Right renal pelvis (tissue), 4 donors: Measurements from ENCODE around the gene PLAA. TPM values are rescaled to one million over a fixed set of nuclear protein-coding genes. Genes with fewer than 3 reads are reported as not detected.

Source experiments
- DNase-seq, 4 donors: peaks; one replicate each; pipeline ENCODE4 v3.0.0-alpha.2; 2013; ENCODE audit warnings: low read depth in 4 of 4, low spot score in 3 of 4, missing footprints in 1 of 4
- polyA plus RNA-seq, 4 donors: library from polyadenylated mRNA; unstranded; fragments of 120-200 nt; gene quantifications; one replicate each; pipeline ENCODE4 v1.2.1, GENCODE V29; 2013; ENCODE audit not compliant: insufficient read length in 4 of 4

PLAA gene
- polyA plus RNA-seq = 10 to 100 TPM; 37.0 to 48.8 (median 45.8) TPM

DNA sequence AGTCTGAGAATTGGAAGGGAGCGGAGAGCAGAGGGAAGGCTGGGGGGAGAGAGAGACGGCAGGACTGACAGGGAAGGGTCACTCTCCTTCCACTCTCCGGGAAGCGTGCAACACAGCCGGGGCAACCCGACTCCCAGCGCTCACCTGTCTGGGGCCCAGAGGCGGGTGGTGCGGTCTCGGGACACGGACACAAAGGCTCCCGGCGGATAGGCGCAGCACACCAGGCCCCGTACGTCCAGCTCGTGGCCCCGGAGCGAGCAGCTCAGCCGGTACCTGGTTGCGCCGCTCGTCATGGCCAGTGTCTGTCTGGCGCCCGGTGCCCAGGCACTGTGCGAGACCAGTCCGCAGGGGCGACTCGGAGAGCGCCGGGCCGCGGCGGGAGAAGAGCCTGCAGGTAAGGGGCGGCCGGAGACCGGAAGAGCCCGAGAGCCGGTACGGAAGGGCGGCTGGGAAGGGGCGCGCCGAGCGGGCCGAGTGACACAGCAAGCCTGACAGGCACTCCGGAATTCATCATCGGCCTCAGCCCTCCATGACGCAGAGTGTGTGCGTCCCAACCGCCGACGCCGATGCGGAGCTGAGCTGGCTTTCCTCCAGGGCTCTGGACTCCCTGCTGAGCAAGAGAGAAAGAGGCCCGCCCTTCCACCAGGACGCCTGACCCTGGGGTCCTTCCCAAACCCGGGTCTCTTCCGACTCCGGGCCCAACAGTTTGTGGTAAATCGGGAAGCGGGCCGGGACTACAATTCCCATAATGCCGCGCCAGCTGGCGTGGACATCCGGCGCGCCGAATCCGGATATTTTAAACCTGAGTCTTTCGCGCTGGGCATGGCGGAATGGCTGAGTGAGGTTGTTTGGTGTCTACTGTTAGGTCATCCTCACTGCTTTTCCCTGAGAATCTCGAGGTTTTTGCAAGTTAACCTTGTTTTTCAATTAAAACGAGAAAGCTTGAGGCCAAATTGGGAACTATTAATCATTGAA is at the start of gene PLAA:
Gene PLAA, minus strand, starts transcription at position 490 of the 975 bp plus-strand sequence. Its CDS starts 197 bp downstream, at position 293.
- peak; percentile 81 to 88 (median 86) for DNase-seq

DNA sequence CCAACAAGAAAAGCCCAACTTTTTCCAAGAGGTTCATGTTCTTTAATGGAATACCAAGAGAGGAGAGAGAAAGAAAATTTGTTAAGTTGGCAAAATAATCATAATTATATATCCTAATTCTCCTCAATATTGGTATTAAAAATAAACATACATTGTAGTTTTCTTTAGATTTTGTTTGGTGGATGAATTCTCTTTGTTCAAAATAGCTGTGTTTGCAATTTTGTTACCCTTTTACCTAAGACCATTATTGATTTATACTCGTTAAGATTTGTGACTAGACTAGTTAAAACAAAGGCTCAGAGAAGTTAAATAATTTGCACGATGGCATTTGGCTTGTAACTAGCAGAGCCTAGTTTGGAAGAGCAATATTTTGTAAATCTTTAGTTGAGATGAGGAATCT is 48.8 kb upstream of the PLAA start:
- DNase-seq = no peak

DNA sequence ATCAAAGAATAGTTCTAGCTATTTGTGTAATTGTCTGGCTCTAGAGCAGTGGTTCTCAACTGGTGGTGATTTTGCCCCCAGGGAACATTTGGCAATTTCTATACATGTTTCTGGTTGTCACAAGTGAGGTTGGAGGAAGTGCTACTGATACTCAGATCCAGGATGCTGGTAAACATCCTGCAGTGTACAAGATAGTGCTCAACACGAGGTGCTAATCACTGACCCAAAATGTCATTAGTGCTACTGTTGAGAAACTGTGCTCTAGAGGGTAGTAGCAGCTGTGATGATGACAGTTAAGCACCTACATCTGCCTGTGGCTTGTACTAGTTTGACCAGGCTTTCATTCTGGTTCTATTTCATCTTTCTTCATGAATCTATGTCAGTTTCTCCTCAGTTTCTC is 36.3 kb upstream of the PLAA start:
- no peak for DNase-seq

DNA sequence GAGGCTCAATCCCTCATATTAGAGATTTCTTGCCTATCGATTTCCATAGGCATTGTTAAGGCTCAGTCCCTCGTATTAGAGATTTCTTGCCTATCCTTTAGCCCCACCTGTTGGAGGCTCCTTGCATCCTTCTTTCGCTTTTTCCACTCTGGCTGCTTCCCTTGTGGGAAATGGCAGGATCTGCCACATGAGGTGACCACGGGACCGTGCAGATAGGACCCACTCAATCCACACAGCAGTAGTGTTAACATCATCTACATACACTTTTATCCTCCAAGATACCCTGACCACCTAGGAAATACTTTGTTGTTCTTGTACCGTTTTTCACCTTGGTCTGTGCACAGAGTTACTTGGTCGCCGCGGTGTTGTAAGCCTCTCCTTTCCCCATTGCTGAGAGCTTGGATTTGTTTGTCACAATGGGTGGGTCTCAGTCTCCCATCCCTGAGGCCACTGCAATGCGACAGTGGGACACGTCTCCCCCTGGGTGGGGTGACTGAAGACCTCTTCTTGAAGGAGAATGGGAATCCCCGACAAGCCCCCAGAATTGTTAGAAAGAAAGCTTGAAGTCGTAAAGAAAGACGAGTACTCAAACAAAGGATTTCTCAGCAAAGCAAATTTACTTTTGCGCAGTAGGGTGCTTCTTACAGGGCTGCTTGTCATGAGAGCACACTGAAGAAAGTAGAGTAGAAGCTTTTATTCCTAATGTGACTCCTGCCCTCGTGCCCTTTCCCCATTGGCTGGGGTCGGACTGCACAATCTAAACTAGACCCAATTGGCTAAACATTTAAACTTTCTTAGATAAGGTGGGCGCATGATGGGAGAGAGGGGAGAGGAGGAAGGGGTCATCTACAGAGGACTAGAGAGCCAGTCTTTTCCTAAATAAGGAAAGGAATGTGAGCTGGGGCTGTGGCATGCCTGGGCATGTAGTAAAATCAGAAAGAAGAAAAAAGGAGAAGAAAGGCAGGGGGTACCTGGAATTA is 29.0 kb upstream of the PLAA start:
- DNase-seq = no peak

DNA sequence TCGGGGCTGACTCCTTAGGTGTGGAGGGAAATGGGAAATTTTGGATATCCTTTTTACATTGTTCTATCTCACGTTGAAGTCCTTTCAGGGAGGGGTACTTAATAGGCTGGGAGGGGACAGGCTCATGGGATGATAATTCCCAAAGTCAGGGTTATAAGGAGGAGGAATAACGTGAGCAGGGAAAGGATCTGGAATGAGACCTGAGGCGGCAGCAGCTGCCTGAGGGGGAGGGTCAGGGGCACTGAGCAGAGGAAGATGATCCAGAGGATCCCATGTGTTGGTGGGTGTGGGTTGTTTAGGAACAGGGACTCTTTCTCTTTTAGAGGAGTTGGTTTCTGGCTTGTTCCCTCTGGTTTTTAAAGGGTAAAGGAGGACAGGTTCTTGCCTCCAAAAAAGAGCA is 27.9 kb upstream of the PLAA start:
- DNase-seq = no peak

DNA sequence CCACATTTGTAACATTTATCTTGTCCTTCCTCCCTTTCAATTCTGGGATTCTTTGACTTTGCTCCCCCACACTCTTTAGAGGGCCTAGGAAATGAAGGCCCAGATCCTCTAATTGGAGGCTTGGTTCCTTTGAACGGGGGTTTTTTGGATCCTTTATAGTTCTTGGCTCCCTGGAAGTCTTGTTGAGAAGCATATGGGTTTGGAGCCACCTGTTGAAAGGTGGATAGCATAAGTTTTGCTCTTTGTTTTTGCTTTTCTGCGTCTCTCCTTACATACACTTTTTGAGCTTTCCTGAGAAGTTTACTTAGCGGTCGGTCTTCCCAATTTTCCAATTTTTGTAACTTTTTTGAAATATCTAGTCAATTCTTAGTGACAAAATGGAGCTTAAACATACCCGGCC is 26.9 kb upstream of the PLAA start:
- DNase-seq = no peak

DNA sequence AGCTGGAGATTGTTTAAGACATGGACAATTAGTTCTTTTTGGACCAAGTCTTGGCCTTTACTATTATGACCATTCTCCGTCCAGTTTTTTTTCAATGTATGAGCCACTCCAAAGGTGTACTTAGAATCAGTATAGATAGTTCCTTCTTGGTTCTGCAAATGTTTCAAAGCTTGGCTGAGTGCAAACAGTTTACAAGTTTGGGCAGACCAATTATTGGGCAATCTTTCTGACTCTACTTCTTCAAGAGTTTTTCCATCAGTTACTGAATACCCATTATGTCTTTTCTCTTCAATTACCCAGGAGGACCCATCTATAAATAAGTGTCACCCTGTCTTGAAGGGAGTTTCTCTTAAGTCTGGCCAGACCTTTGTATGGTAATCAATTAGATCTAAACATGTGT is 24.7 kb upstream of the PLAA start:
- DNase-seq = no peak

DNA sequence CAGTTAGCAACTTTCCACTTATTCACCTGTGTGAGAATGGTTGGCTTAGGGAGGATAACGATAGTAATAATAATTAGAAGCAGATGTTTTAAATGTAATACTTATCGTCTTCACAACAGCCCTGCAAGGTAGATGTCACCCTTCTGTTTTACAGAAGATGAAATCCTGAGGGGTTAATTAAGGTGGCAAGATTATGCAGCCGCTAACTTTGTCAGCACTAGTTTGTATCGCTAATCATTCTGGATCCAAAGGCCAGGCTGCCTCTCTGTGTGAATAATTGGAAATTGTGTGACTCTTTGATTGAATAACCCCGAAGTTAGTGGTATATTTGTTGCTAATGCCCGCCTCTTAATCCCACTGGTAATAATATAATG is 9.8 kb upstream of the PLAA start:
- no peak for DNase-seq

DNA sequence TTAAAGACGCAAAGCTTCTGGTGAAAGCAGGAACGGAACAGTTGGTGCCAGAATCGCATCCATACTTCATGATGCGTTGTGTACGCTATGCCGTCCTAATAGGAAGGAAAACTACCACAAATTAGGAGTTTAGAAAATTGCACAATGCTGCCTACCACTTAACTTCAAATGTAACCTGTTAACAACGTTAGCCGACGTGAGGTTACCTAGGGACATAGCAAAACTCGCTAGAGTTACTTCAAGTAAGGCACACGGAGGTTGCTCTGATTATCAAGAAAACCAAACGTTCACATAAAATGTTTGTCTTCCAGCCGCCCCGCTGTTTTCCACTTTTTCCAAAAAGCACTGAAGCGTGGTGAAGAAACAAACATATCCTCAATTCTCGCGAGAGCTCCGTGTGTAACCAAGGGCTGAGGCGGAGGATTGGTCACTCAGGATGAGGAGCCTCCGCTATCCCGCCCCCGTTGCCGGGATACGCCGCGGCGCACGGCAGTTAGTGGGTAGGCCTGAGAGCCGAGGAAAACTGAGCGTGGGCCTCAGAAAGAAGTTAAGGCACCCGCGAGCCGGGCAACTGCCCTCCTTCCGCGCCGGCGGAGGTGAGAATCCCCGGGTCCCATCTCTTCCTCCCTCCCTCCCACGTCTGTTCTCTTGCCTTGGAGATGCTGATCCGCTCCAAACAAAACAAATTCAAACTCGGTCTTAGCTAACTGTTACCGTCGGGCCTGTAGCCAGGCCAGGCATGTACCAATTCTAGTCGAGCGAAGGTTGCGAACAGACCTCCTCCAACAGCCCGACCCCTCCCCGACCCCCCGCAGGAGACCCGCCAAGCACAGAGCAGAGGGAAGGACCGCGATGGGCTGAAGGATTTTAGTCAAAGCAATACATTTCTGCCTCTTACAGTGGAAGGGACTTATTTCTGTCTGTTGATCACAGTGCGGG is 9.1 kb upstream of the PLAA start, which contains the start of gene IFT74:
Gene IFT74, plus strand, starts transcription at position 492 of the 939 bp plus-strand sequence. CDS start 5,556 bp downstream, outside the sequence.
- peak; percentile 92 to 98 (median 97) for DNase-seq

DNA sequence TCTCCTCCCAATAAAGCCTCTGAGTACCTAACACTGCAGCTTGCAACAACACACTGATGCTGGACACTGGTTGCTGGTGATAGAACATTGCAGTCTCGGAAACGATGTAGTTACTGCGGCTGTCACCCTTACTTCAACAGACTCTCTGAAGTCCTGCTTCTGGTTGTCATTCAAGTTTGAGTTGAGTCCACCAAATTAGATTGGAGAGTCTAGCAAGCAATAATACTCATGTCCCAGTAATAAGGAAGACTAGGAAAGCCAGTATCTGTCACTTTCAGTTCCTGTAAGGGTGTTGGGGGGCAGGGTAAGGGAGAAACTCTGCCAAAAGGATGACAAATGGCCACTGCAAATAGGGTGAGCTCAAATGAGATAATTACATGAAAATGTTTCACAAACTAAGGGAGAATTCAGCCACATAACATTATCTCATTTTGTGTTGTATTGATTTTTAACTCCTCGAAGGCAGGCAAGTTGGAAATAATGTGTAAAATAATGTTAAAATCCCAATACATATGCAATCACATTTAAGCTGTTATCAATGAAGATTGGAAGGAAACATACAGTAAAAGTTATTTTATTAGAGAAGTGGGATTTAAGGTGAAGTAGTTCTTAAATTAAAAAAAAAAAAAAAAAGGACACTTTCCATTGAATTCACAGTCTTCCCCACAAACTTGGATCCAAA is 8.3 kb upstream of the PLAA start:
- no peak for DNase-seq

DNA sequence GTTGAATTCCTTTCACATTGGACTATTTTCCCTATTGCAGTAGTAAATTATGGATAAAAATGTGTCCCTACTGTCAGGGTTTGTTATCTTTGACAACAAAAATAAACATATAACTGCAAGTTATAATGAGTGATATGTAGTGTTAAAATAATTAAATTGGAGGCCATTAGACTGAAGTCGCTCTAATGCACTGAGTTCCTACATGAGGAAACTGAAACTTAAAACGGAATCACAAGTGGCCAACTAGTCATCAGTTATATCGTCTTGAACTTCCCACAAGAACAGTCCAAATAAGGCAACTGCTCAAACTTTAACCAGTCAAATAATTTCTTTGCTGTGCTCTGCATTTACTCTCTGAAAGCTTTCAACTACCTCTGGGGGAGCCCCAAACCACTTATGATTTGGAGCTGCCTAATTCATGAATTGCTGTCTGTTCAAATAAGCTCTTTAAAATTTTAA is 7.0 kb upstream of the PLAA start:
- DNase-seq = no peak

DNA sequence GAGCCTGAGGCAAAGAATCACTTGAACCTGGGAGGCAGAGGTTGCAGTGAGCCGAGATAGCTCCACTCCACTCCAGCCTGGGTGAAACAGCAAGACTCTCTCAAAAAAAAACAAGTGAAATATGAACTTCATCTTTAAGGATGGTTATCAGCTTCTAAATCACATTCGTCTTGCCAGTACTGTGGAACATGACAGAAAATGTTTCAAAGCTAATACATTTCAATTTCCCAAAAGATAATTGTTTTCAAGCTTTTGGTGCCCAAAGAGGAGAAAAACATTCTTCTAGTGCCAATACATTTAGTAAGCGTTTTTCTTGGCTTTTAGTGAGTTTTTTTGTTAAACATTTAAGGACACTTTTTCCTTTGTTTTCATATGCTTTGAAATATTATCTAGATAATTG is 4.8 kb upstream of the PLAA start:
- no peak for DNase-seq

DNA sequence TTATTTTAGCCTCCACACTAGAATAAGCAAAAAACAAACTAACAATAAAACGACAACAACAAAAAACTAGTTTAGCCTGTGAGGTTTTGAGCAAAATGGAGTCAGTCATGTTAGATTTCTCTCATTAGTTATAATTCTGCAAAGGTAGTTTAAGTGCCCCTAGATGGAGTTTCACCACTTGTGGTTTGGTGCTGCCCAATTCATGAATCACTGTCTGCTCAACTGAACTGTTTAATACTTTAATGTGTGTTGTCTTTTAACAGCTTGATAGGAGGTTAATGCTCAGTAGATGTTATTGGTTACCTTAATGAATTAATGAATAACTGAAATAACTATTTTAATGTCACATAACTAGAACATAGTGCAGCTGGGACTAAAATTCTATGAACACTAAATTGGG is 3.5 kb upstream of the PLAA start:
- DNase-seq = no peak

DNA sequence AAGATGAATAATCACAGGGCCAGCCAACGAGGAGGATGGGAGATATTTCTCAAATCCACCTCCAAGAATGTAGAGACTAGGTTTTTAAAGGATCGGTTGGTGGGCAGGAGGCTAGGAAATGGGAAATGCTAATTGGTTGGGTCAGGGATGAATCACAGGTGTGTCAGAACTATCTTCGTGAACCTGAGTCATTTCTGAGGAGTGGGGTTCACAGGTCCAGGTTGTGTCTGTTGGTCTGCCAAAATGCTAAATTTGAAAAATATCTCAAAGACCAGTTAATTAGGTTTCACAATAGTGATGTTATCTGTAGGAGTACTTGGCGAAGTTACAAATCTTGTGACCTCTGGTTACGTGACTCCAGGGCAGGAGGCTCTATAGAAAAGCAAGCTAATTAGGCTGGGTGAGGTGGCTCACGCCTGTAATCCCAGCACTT is 2.6 kb upstream of the PLAA start:
- DNase-seq = no peak

DNA sequence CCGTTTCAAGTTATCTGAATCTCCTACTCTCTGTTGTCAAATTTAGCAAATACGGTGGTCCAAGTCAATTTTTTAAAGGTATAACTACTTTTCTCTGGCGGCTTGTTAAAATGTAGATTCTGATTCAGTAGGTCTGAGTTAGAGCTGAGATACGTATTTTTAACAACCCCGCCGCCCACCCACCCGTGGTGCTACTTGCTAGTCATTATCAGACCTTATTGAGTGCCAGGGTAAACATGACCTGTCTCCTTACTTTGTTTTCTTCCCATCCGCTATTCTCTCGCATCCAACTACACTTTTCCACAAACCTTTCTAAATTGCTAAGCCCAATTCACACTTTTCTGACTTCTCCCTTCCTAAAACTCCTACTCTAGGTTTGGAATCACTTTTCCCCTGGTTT is 694 bp upstream of the PLAA start:
- DNase-seq = no peak

DNA sequence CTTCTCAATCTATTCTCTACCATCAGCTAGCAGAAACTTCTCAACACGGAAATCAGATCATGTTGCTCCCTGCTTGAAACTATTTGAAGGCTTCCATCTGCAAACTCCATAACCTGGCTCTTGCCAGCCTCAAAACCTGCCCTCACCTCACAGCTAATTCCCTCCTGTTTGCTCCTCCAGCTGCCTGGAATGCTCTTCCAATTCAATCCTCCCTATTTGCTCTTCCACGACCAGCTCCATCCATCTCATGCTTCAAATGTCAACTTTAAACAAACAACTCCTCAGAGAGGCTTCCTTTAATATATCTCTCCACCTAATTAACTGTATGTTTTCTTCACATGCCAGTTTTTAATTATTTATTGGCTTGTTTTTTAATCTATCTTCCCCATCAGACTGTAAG is 1.5 kb downstream of the PLAA start:
- DNase-seq = no peak

DNA sequence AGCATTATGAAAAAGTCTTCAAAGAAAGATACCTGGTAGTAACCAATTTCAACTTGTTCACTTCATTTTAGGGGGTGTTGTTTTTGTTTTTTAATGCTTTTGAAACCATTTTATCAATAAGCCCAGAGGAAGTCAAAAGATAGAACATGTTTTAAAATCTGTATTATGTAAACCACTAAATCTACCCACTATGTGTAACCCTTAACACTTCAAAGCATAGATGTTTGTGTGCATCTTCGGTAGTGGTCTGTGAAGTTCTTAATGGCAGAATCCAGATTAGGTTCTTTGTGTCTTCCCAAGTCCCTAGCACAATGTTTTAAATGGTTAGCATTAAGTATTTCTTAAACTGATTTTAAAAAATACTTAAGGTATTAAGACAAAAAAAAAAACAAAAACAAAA is 6.3 kb downstream of the PLAA start:
- no peak for DNase-seq

DNA sequence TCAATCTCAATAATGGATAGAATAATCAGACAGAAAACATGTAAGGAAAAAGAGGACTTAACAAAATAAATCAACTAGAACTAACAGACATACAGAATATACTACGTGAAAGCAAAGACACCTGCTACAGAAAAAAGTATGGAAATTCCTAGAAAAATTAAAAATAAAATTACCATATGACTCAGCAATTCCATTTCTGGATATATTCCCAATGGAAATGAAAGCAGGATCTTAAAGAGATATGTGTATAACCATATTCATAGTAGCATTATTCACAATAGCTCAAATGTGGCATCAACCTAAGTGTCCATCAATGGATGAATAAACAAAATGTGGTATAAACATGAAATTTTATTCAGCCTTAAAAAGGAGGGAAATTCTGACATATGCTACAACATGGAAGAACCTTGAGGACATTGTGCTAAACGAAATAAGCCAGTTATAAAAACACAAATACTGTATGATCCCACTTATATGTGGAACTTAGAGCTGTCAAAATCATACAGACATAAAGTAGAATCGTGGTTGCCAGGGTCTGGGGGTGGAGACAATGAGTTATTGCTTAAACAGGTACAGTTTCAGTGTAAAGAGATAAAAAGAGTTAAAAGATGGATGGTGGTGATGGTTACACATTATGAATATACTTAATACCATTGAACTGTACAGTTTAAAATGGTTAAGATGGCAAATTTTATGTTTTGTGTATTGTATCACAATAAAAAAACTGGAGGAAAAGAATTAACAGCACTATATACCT is 6.9 kb downstream of the PLAA start:
- DNase-seq = no peak
